Putamen (tissue), 1 donor: Measurements from ENCODE around the gene DBNDD1.
"Not testable (repeated sequence)": the region's sequence is repeated elsewhere in the genome, so short reads cannot be mapped to it uniquely, and the experiment has no call there.

Experiments used
- DNase-seq: peaks from one replicate; pipeline ENCODE4 v3.0.0-alpha.2; 2016; ENCODE audit warnings: low spot score

DBNDD1 gene, protein sequence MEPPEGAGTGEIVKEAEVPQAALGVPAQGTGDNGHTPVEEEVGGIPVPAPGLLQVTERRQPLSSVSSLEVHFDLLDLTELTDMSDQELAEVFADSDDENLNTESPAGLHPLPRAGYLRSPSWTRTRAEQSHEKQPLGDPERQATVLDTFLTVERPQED

DNA sequence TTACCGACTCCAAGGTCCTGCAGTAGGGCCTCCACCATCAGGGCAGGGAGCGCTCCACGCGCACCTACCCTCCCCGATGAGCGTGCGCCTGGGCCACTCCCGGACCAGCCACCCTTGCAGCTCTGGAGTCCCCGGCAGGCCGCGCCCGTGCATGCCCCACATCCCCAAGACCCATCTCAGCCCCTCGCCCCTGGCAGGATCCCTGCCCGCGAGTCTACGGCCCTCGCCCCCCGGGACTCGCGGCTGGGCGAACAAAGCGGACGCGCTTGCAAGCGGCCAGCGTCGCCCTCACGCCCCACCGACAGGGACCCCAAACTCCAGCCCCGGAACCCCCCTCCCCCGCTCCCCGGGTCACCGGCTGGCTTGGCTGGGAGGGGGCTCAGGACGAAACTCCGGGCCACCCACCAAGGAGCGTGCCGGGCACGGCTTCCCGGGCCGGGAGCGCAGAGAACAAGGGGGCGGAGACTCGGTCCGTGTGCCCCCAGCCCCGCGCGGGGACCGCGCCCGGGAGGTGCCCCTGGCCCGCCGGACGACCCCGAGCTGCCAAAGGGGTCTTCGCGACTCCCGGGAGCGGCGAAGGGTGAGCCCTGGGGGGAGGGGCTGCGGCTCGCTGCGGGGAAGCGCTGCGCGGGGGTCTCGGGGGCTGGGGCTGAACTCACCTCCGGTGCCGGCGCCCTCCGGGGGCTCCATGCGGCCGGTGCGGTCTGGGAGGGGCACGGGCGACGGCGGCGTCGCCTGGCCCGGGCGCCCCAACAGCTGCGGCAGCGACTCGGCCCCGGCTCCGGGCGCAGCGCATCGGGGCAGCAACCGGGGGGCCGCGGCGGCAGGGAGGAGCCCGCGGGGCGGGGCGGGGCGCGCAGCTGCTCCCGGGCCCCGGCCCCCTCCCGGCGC, at the start of gene DBNDD1:
Gene DBNDD1 (minus strand): TSS at position 805 of the 891 bp plus-strand sequence. CDS start 115 bp downstream, at position 690.
- DNase-seq = no peak

DNA sequence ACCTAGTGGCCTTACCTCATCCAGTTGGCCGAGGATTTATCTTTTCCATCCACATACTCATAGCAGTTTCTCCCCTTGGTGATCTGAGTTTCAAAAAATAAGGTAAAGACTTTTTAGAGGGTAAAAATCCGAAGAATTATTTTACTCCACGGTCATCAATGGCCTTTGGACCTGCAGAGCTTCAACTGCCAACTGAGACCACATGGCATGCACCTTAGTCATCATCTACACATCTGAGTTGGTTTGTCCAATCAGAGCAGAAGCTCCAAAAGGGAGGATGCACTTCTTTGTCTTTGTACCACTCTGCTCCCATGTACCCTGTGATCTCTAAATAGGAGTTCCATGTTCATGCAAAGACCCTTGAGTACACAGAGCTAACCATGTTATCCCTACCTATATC, 42.2 kb upstream of the DBNDD1 start:
- DNase-seq = no peak

- no peak for DNase-seq
These were observed 38.5 kb upstream of the DBNDD1 start for GRCh38 chr16:90057738-90058173.

GRCh38 chr16:90056521-90056920, 37.3 kb upstream of the DBNDD1 start:
- DNase-seq = not testable (repeated sequence)

- no peak for DNase-seq
These were observed 36.1 kb upstream of the DBNDD1 start for GRCh38 chr16:90055371-90055770.

DNA sequence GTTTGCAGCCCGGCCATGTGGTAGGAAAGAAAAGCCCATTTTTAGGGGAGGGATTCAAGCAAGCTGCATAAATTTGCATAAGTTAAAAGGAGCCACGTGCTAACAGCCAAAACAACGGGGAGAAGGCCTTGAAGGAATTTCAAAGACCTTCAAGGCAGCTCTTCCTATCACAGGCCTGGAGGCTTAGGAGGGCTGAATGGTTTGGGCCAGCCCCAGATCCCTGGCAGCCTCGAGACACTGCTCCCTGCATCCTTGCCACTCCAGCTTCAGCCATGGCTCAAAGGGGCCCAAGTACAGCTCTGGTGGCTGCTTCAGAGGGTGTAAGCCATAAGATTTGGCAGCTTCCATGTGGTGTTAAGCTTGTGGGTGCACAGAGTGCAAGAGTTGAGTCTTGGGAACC, 35.3 kb upstream of the DBNDD1 start:
- DNase-seq = no peak

DNA sequence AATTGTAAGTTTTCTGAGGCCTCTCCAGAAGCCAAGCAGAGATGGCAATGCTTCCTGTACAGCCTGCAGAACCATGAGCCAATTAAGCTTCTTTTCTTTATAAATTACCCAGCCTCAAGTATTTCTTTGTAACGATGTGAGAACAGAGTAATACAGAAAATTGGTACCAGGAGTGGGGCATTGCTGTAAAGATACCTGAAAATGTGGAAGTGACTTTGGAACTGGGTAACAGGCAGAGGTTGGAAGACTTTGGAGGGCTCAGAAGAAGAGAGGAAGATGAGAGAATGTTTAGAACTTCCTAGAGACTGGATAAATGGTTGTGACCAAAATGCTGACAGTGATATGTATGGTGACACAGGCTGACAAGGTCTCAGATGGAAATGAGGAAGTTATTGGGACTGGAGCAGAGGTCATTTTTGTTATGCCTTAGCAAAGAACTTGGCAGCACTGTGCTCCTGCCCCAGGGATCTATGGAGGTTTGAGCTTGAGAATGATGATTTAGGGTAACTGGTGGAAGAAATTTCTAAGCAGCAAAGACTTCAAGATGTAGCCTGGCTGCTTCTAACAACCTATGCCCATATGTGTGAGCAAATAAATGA, 34.7 kb upstream of the DBNDD1 start:
- no peak for DNase-seq

GRCh38 chr16:90050969-90051368, 31.7 kb upstream of the DBNDD1 start:
- no peak for DNase-seq

GRCh38 chr16:90048737-90049330, 29.6 kb upstream of the DBNDD1 start:
- no peak for DNase-seq

- no peak for DNase-seq
These were observed 29.1 kb upstream of the DBNDD1 start for GRCh38 chr16:90048347-90048722.

- no peak for DNase-seq
These were observed 28.6 kb upstream of the DBNDD1 start for GRCh38 chr16:90047714-90048346.

GRCh38 chr16:90046971-90047713, 27.9 kb upstream of the DBNDD1 start:
- DNase-seq = no peak

DNA sequence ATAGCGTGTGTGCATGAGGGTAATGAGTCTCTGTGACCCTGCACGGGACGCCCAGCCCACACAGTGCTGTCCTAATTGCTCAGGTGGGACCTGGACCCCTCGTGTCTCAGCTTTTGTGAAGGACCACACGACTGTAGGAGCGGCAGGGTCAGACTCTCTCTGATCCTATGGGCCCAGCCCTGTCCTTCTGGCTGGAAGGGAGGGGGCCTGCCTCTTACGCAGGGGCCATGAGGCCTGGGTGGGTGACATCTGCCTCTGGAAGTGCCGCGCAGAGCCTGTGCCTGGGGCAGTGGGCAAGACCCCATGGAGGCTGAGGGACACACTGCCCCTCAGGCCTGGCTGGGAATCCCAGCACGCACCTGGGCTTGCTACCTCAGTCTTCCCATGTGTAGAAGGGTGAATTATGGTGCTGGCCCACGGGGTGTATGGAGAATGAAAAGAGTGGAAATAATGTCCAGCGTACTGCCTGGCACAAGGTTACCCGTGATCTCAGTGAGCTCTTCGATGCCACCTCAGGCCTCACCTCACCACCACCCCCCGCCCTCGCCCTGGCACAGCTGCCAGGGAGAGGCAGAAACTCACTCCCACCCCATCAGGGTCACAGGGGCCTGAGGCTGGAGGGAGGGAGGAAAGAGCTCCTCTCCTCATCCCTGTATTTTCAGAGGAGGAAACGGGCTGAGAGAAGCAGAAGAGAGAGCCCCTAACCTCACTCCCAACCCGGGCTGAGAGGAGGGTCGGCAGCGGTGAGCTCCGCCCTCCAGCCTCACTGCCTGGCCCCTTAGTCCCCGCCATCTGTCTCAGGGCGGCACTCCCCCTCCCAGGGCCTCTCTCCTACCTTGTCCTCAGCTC, 27.1 kb upstream of the DBNDD1 start:
- DNase-seq = no peak

- DNase-seq = no peak
These were observed 24.9 kb upstream of the DBNDD1 start for GRCh38 chr16:90044111-90044551.

- DNase-seq = no peak
These were observed 24.3 kb upstream of the DBNDD1 start for GRCh38 chr16:90043526-90043925.

DNA sequence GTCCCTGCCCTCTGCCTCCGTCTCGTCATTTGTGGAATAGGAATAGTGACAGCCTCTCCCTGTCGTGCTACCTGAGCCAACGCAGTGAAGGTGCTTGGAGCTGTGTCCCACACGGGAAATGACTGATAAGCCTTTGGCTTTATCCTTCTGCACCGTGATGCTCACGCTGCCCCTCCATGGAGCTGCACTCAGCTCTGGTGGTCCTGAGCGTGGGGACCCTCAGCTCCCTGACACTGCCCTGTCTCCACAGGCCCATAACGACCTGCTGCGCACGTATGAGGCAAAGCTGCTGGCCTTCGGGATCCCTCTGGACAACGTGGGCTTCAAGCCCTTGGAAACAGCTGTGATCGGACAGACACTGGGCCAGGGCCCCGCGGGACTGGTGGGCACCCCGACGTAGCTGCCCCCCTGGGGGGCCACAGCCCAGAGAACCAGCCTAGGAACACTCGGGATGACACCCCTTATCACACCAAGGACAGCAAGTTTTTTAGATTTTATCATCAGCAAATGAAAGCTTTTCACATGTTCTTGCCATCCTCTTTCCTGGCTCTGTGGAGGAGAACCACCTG, 23.8 kb upstream of the DBNDD1 start:
- no peak for DNase-seq

DNA sequence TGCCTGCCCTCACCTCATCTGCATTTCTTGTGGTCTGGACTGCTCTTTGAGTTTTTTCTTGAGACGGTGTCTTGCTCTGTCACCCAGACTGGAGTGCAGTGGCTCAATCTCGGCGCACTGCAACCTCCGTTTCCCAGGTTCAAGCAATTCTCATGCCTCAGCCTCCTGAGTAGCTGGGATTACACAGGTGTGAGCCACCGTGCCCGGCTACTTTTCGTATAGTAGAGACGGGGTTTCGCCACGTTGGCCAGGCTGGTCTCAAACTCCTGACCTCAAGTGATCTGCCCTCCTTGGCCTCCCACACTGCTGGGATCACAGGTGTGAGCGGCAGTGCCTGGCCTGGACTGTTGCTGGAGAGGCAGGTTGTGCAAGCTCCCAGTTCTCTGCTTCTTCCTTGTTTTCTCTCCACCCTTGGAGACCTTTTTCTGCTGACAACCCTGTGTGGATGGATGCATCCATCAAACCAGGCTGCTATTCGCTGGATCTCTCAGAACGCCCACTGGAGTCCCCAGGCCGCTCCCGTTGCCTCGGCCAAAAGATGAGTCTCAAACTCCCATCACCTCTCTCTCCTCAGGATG, 22.7 kb upstream of the DBNDD1 start:
- no peak for DNase-seq

GRCh38 chr16:90040152-90041023, 21.1 kb upstream of the DBNDD1 start:
- DNase-seq = no peak

DNA sequence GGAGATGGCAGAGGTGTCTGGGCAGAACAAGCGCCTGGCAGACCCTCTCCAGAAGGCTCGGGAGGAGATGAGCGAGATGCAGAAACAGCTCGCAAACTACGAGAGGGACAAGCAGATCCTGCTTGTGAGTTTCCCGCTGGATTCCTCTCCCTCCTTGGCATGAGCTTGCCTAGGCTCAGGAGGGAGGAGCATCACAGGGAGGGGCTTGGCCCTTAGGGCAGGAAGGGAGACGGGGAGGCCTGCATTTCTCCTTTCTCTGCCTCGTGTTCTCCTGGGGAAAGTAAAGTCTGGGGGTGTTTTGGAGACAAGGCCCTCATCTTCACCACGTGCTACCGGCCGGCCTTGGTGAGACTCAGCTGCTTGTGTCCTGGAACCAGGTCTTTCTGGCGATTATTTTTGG, 18.0 kb upstream of the DBNDD1 start:
- DNase-seq = no peak
